Measurements from ENCODE around the gene CLIC3.

DNA sequence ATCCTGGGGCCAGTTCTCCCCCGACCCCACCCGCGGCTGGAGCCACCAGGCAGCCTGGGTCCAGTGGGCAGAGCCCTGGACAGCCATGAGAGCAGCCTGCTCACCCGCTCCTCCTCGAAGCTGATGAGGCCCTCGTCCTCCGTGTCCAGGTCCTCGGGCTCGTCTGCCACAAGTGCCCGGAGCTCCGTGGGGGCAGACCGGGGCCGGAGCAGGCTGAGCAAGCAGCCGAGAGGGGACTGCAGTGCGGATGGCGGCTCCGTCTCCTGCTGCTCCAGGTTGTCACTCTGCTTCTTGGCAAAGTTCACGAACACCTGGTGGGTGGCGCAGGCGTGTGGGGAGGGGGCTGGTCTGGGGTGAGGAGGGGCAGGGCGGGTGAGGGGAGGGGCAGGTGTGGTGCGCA is 11.9 kb upstream of the CLIC3 start:
- TF ChIP-seq OSR1 (CRISPR knock-in tag; IDR thresholded peaks at IDR 0.05) (no peak), ZNF70 (CRISPR knock-in tag; IDR thresholded peaks at IDR 0.05) (no peak), PATZ1 (CRISPR knock-in tag; IDR thresholded peaks at IDR 0.05; ENCODE audit: borderline replicate concordance) (no peak), ZFP30 (CRISPR knock-in tag; IDR thresholded peaks at IDR 0.05) (no peak), ZC3H10 (CRISPR knock-in tag; IDR thresholded peaks at IDR 0.05) (no peak), GLIS3 (CRISPR knock-in tag; IDR thresholded peaks at IDR 0.05) (no peak), CSDC2 (CRISPR knock-in tag; IDR thresholded peaks at IDR 0.05) (no peak)
